Tibial artery (tissue), 4 donors: ENCODE results near the gene MICAL3.

Experiments used
- DNase-seq, 2 donors: peaks; one replicate each; pipeline ENCODE4 v3.0.0-alpha.2; 2019
- H3K27ac ChIP-seq, 2 donors: fragments of 200-600 bp; sonication (generic) in 1 of 2; 1 replicate in 1 of 2; 2 replicates in 1 of 2; pipeline ENCODE4 v1.5.1; 2018 to 2019; ENCODE audit warnings: mild to moderate bottlenecking in 1 of 2
- H3K27me3 ChIP-seq, 2 donors: fragments of 200-600 bp; sonication (generic) in 1 of 2; one replicate each; pipeline versions ENCODE4 v1.5.1 to v1.6.0; 2016 to 2019
- H3K36me3 ChIP-seq, 3 donors: fragments of 200-600 bp; sonication (generic) in 2 of 3; one replicate each; pipeline ENCODE4 v1.5.1; 2016 to 2019; ENCODE audit warnings: mild to moderate bottlenecking in 2 of 3
- H3K4me1 ChIP-seq, 4 donors: fragments of 200-600 bp; sonication (generic) in 2 of 4; 1 replicate in 3 of 4; 2 replicates in 1 of 4; pipeline ENCODE4 v1.5.1; 2016 to 2019
- H3K4me3 ChIP-seq, 2 donors: fragments of 200-600 bp; sonication (generic) in 1 of 2; 1 replicate in 1 of 2; 2 replicates in 1 of 2; pipeline ENCODE4 v1.5.1; 2018 to 2019; ENCODE audit warnings: mild to moderate bottlenecking in 2 of 2
- H3K9me3 ChIP-seq, 3 donors: fragments of 200-600 bp; sonication (generic) in 1 of 3; one replicate each; pipeline ENCODE4 v1.5.1; 2016 to 2019
- intact Hi-C: fragments of 100-400 bp; cut with DNase I; formaldehyde crosslinking; loops from one replicate; pipeline ENCODE4 v1.15.0; 2023; ENCODE audit warnings: low total_unique reads
- TF ChIP-seq, protein P1 (sequence below), 2 experiments: fragments of 200-600 bp in 1 of 2; fragments of 450-650 bp in 1 of 2; IDR thresholded peaks; one replicate each; pipeline ENCODE4 v1.5.1; 2017 to 2019; ENCODE audit warnings: antibody characterized with exemption in 2 of 2, mild to moderate bottlenecking in 1 of 2, moderate library complexity in 1 of 2

MICAL3 gene

DNA sequence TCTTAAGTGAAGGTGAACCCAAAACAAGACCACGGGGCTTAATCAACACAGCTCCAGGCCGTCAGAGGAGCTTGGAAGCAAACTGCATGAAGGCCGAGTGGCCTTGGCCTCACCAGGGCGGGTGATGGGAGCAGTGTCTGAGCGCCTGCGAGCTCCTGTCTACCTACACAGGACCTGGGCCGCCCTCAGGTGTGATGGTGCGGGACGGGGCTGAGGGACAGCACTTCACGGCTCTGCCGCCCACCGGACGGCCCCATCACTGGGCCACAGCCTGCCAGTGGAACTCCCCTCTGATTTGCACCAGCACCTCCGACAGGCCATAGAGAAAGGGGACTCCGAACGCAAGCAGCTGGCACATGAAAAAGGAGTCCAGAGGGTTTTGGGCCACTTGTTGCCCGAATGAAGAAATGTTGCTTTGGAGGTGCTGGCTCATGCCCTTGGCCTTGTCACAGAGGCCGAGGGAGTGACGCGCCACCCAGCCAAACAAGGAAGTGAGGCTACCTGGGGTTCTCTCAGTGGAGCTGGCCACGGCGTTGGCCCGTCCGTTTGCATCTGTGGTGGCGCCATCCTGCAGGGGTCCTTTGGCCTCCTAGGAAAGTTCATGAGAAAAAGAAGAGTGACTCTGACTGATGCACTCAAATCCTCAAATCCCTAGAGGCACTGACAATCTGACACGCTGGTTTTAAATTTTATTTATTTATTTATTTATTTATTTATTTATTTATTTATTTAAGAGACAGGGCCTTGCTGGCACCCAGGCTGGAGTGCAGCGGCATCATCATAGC lies 159.8 kb downstream of the MICAL3 start:
- Histone ChIP-seq H3K27ac (no peak overlapping the region), H3K27me3 (no peaks in the 10 kb centered on the region), H3K4me1 (peaks cover 0 to 24% (median 8%) of the 10 kb centered on the region in 4 donors), H3K9me3 (no peaks in the 10 kb centered on the region), H3K36me3 (peaks cover 30 to 56% (median 54%) of the 10 kb centered on the region in 3 donors), H3K4me3 (no peak overlapping the region)
- intact Hi-C loops = no loop called here
- TF ChIP-seq, protein P1, sequence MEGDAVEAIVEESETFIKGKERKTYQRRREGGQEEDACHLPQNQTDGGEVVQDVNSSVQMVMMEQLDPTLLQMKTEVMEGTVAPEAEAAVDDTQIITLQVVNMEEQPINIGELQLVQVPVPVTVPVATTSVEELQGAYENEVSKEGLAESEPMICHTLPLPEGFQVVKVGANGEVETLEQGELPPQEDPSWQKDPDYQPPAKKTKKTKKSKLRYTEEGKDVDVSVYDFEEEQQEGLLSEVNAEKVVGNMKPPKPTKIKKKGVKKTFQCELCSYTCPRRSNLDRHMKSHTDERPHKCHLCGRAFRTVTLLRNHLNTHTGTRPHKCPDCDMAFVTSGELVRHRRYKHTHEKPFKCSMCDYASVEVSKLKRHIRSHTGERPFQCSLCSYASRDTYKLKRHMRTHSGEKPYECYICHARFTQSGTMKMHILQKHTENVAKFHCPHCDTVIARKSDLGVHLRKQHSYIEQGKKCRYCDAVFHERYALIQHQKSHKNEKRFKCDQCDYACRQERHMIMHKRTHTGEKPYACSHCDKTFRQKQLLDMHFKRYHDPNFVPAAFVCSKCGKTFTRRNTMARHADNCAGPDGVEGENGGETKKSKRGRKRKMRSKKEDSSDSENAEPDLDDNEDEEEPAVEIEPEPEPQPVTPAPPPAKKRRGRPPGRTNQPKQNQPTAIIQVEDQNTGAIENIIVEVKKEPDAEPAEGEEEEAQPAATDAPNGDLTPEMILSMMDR (IDR thresholded peaks at IDR 0.05) = no peak
- no peak for DNase-seq

DNA sequence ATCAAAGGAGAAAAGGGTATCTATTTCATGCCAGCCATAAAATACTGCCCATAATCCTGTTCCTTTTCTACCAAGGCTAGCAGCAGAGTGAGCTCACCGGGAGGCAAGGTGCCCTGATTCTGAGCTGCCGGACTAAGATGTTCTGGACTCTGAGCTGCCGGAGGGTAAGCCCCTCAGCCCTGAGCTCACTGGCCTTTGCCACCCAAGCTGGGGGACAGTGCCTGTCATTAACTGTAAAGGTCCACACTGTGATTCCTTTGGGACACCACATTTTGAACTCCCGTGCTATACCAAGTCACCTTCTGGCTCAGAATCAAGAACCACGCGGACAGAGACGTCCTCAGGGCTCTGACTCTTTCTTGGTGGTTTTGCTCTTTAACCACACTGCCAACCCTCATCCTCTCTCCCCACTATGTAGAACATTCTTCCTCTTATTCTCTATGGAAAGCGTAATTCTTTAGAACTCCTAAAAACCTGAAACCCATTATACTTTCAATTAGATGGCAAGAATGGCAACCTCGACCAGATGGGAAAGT lies 161.6 kb downstream of the MICAL3 start:
- TF ChIP-seq, protein P1 (IDR thresholded peaks at IDR 0.05) = no peak
- H3K27ac ChIP-seq = peak overlapping the region in 1 of 2 donors; percentile 78
- H3K27me3 ChIP-seq = no peaks in the 10 kb centered on the region
- H3K36me3 ChIP-seq = peaks cover 19 to 41% (median 39%) of the 10 kb centered on the region in 3 donors
- peaks cover 0 to 32% (median 21%) of the 10 kb centered on the region in 4 donors for H3K4me1 ChIP-seq
- no peak for DNase-seq
- H3K9me3 ChIP-seq = no peaks in the 10 kb centered on the region
- no peak overlapping the region for H3K4me3 ChIP-seq
- intact Hi-C loops = no loop called here

DNA sequence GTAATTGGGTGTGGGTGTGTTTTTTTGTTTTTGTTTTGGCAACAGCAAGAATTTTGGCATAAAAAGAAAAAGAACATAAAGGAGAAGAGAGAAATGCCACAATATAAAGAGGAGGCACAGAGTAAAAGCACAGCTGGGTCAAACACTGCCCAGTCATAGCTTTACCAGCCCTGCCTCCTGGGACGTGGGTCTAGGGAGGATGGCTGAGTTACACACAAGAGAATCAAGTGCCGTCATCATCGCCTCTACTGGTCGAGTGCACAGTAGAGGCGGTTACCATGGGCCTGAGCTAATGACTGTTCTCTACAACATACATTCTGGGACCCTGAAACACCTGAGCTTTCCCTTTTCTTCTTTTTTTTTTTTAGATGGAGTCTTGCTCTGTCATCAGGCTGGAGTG lies 162.5 kb downstream of the MICAL3 start:
- Histone ChIP-seq H3K4me1 (peaks cover 0 to 31% (median 17%) of the 10 kb centered on the region in 4 donors), H3K36me3 (peaks cover 19 to 41% (median 39%) of the 10 kb centered on the region in 3 donors), H3K27ac (peak overlapping the region; percentile 71 to 78), H3K27me3 (no peaks in the 10 kb centered on the region), H3K9me3 (no peaks in the 10 kb centered on the region), H3K4me3 (no peak overlapping the region)
- TF ChIP-seq, protein P1 (IDR thresholded peaks at IDR 0.05) = no peak
- DNase-seq = no peak
- intact Hi-C loops = no loop called here

DNA sequence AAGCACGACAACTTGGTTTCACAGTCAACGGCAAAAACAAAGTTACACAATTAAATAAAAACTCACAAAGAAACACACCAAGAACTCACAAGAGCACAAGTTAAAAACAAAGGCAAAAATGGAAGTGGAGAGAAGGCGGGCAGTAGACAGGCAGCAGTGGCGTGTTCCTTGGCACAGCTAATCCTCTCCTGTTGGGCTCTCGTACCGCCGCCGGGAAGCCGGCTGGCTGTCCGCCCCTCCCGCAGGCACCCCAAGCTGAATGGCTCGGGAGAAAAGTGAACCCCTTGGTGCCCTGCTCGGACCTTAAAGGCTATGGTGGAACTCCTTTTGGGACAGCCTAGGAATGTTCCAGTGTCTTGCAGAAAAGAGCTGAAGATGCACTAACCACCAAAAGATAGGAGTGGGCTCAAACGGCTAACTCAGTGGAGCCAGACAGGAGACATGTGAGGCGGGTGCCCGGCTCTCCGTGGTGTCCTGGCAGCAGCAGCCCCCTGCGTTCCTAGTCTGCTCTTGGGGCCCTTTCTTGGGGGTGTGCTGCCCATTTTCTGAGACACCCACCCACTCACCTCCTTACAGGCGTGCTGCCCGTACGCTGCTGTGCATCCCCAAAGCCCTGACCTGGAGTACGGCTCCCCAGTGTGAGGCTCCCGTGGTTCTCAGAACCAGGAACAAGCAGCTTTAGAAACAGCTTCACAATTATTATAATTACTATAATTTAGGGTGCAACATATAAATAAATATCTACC lies 164.0 kb downstream of the MICAL3 start:
- intact Hi-C loops = no loop called here
- peak in 1 of 2 donors; percentile 79 for DNase-seq
- H3K4me1 ChIP-seq = peaks cover 0 to 31% (median 17%) of the 10 kb centered on the region in 4 donors
- TF ChIP-seq, protein P1 (IDR thresholded peaks at IDR 0.05) = no peak
- H3K36me3 ChIP-seq = peaks cover 14 to 35% (median 29%) of the 10 kb centered on the region in 3 donors
- H3K9me3 ChIP-seq = no peaks in the 10 kb centered on the region
- no peaks in the 10 kb centered on the region for H3K27me3 ChIP-seq
- H3K27ac ChIP-seq = peak overlapping the region; percentile 71 to 78
- H3K4me3 ChIP-seq = no peak overlapping the region

DNA sequence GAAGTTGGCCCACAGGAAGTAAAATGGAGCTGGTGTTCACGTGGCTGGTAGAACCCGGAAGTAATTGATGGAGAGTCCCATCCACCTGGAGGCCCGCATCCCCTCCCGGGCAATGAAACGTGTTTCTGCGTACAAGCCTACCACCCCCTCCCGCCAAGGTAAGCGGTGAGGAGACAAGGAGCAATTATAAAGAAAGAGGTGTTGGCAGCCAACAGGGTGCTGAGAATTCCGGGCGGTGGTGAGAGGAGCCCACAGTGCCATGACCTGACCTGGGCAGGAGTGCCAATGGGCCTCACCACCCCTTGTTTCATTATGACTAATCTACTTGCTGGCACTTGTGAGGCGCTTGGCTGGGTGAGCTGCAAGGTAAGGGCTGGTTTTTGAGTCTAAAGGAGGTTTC lies 166.3 kb downstream of the MICAL3 start:
- no peak overlapping the region for H3K4me3 ChIP-seq
- H3K9me3 ChIP-seq = no peaks in the 10 kb centered on the region
- intact Hi-C loops = no loop called here
- no peak for DNase-seq
- TF ChIP-seq, protein P1 (IDR thresholded peaks at IDR 0.05) = no peak
- peak overlapping the region; percentile 71 to 78 for H3K27ac ChIP-seq
- no peaks in the 10 kb centered on the region for H3K27me3 ChIP-seq
- peaks cover 0 to 35% (median 24%) of the 10 kb centered on the region in 4 donors for H3K4me1 ChIP-seq
- peaks cover 0 to 20% (median 8%) of the 10 kb centered on the region in 3 donors for H3K36me3 ChIP-seq
